Thyroid gland (tissue), 4 donors: Measurements from ENCODE around the gene SESN1. TPM values are rescaled to one million over a fixed set of nuclear protein-coding genes. Genes with fewer than 3 reads are reported as not detected.

Source experiments
- DNase-seq, 2 donors: peaks; one replicate each; pipeline ENCODE4 v3.0.0-alpha.2; 2019
- H3K27ac ChIP-seq, 3 donors: fragments of 200-600 bp; sonication (generic); 1 replicate in 2 of 3; 2 replicates in 1 of 3; pipeline ENCODE4 v1.5.1; 2016 to 2019; ENCODE audit warnings: mild to moderate bottlenecking in 1 of 3, moderate library complexity in 1 of 3
- H3K27me3 ChIP-seq: fragments of 200-600 bp; sonication (generic); one replicate; pipeline ENCODE4 v1.5.1; 2019
- H3K36me3 ChIP-seq, 2 donors: fragments of 200-600 bp; sonication (generic); one replicate each; pipeline ENCODE4 v1.5.1; 2016 to 2019
- H3K4me1 ChIP-seq, 2 donors: fragments of 200-600 bp; sonication (generic); one replicate each; pipeline ENCODE4 v1.5.1; 2017 to 2019
- H3K4me3 ChIP-seq, 3 donors: fragments of 200-600 bp; sonication (generic); replicated peaks in 1 of 3; 1 replicate in 2 of 3; 2 replicates in 1 of 3; pipeline ENCODE4 v1.5.1; 2016; ENCODE audit warnings: mild to moderate bottlenecking in 1 of 3
- H3K9me3 ChIP-seq: fragments of 200-600 bp; sonication (generic); one replicate; pipeline ENCODE4 v1.5.1; 2017
- CTCF ChIP-seq, 6 experiments: fragments of 200-600 bp in 3 of 6; fragments of 450-650 bp in 3 of 6; sonication (generic) in 3 of 6; IDR thresholded peaks; one replicate each; pipeline ENCODE4 v1.5.1; 2016 to 2019; ENCODE audit warnings: antibody characterized with exemption in 6 of 6, mild to moderate bottlenecking in 2 of 6, inconsistent platforms in 1 of 6, moderate library complexity in 1 of 6
- POLR2A ChIP-seq, 2 donors: fragments of 450-650 bp; IDR thresholded peaks; one replicate each; pipeline ENCODE4 v1.6.1; 2017; ENCODE audit warnings: antibody characterized with exemption in 2 of 2, mild to moderate bottlenecking in 2 of 2, moderate library complexity in 1 of 2
- WGBS, 2 donors: methylation state at CpG; one replicate each; pipeline ENCODE4 v1.1.5; 2017; 5-methylcytosine and 5-hydroxymethylcytosine counted together
- intact Hi-C: fragments of 100-400 bp; cut with DNase I; formaldehyde crosslinking; loops from one replicate; pipeline ENCODE4 v1.15.1; 2023
- total RNA-seq, 4 donors: library from RNA; depleted of rRNA; stranded (reverse); fragments of >200 nt; gene quantifications; one replicate each; pipeline ENCODE4 v1.2.3, GENCODE V29; 2016

Gene SESN1
- total RNA-seq, 4 donors from 2014 or later, result 43.8 to 68.1 (median 58.1) TPM

- intact Hi-C loops, result loop anchor here (10.0 kb wide), 1 partner anchor 47 kb away; no protein-coding TSS in a partner anchor
Observed at GRCh38 chr6:109002051-109002697, 92.5 kb downstream of the SESN1 start.

GRCh38 chr6:109001291-109001894, 93.3 kb downstream of the SESN1 start:
- intact Hi-C loops, result loop anchor here (10.0 kb wide), 1 partner anchor 47 kb away; no protein-coding TSS in a partner anchor
- no peak for DNase-seq
- Histone ChIP-seq H3K4me3 (no peak overlapping the region), H3K4me1 (peaks cover 42 to 51% of the 10 kb centered on the region in 2 donors), H3K27me3 (no peaks in the 10 kb centered on the region), H3K9me3 (no peaks in the 10 kb centered on the region), H3K27ac (peak overlapping the region in 2 of 3 donors; percentile 55 to 77), H3K36me3 (peaks cover 10 to 26% of the 10 kb centered on the region in 2 donors)
- WGBS, 2 donors, result 92% methylated on average over 7 of the region's 7 CpGs
- no peak for TF ChIP-seq POLR2A (IDR thresholded peaks at IDR 0.05)
- no peak for TF ChIP-seq CTCF (IDR thresholded peaks at IDR 0.05)

More at GRCh38 chr6:109002051-109002697, 92.5 kb downstream of the SESN1 start:
- no peaks in the 10 kb centered on the region for H3K9me3 ChIP-seq
- H3K4me3 ChIP-seq, result no peak overlapping the region
- H3K36me3 ChIP-seq, result peaks cover 7 to 22% of the 10 kb centered on the region in 2 donors
- TF ChIP-seq POLR2A (IDR thresholded peaks at IDR 0.05), result no peak
- TF ChIP-seq CTCF (IDR thresholded peaks at IDR 0.05), result no peak
- 42 to 44% methylated on average over 3 of the region's 3 CpGs for WGBS, 2 donors
- peaks cover 50 to 59% of the 10 kb centered on the region in 2 donors for H3K4me1 ChIP-seq
- no peaks in the 10 kb centered on the region for H3K27me3 ChIP-seq
- H3K27ac ChIP-seq, result peak overlapping the region; percentile 23 to 77 (median 55)
- DNase-seq, result no peak

- Histone ChIP-seq H3K36me3 (peaks cover 10 to 26% of the 10 kb centered on the region in 2 donors), H3K27ac (no peak overlapping the region), H3K9me3 (no peaks in the 10 kb centered on the region), H3K4me3 (no peak overlapping the region), H3K27me3 (no peaks in the 10 kb centered on the region), H3K4me1 (peaks cover 34 to 40% of the 10 kb centered on the region in 2 donors)
- TF ChIP-seq CTCF (IDR thresholded peaks at IDR 0.05) (no peak), POLR2A (IDR thresholded peaks at IDR 0.05) (no peak)
- WGBS, 2 donors, result 90 to 95% methylated on average over 2 of the region's 2 CpGs
- intact Hi-C loops, result loop anchor here (10.0 kb wide), 1 partner anchor 45 kb away; no protein-coding TSS in a partner anchor
- DNase-seq, result no peak
Observed at GRCh38 chr6:109000289-109000688, 94.4 kb downstream of the SESN1 start.

- intact Hi-C loops, result no loop called here
- DNase-seq, result no peak
- Histone ChIP-seq H3K4me1 (peaks cover 25 to 32% of the 10 kb centered on the region in 2 donors), H3K4me3 (no peak overlapping the region), H3K27me3 (no peaks in the 10 kb centered on the region), H3K9me3 (no peaks in the 10 kb centered on the region), H3K27ac (no peak overlapping the region), H3K36me3 (peaks cover 10 to 26% of the 10 kb centered on the region in 2 donors)
- WGBS, 2 donors, result 96% methylated on average over 5 of the region's 5 CpGs
- TF ChIP-seq CTCF (IDR thresholded peaks at IDR 0.05) (no peak), POLR2A (IDR thresholded peaks at IDR 0.05) (no peak)
Observed at GRCh38 chr6:108999428-108999827, 95.2 kb downstream of the SESN1 start.

- peaks cover 21 to 22% of the 10 kb centered on the region in 2 donors for H3K4me1 ChIP-seq
- H3K27me3 ChIP-seq, result no peaks in the 10 kb centered on the region
- no peak overlapping the region for H3K27ac ChIP-seq
- H3K9me3 ChIP-seq, result no peaks in the 10 kb centered on the region
- DNase-seq, result no peak
- H3K36me3 ChIP-seq, result peaks cover 17 to 31% of the 10 kb centered on the region in 2 donors
- TF ChIP-seq CTCF (IDR thresholded peaks at IDR 0.05) (no peak), POLR2A (IDR thresholded peaks at IDR 0.05) (no peak)
- WGBS, 2 donors, result 92 to 96% methylated on average over 3 of the region's 3 CpGs
- intact Hi-C loops, result no loop called here
- H3K4me3 ChIP-seq, result no peak overlapping the region
Observed at GRCh38 chr6:108998485-108998884, 96.2 kb downstream of the SESN1 start.
